CD14-positive monocyte (primary cell): ENCODE data around the gene GRXCR2. TPM values are rescaled to one million over a fixed set of nuclear protein-coding genes. Genes with fewer than 3 reads are reported as not detected.

Source experiments
- DNase-seq, 3 donors: peaks; one replicate each; pipeline ENCODE4 v3.0.0-alpha.2; 2011 to 2022
- H2AFZ ChIP-seq: 2 replicates; pipeline ENCODE4 v1.6.0; 2012; ENCODE audit warnings: mild to moderate bottlenecking, low read depth, low read length, inconsistent platforms; ENCODE audit not compliant: insufficient read depth, poor library complexity, severe bottlenecking
- H3K27ac ChIP-seq, 2 donors: 1 replicate in 1 of 2; 2 replicates in 1 of 2; pipeline ENCODE4 v1.5.1; 2012 to 2013; ENCODE audit warnings: low read length in 2 of 2, control low read depth in 1 of 2, inconsistent platforms in 1 of 2, low read depth in 1 of 2, mild to moderate bottlenecking in 1 of 2
- H3K27me3 ChIP-seq, 2 donors: one replicate each; pipeline versions ENCODE4 v1.6.0 to v1.6.1; 2011 to 2013; ENCODE audit warnings: low read length in 2 of 2; ENCODE audit not compliant: control insufficient read depth in 2 of 2, insufficient read depth in 2 of 2
- H3K36me3 ChIP-seq, 2 donors: replicated peaks in 1 of 2; 1 replicate in 1 of 2; 2 replicates in 1 of 2; pipeline versions ENCODE4 v1.5.1 to v1.6.1; 2012 to 2013; ENCODE audit warnings: low read length in 2 of 2, control low read depth in 1 of 2, inconsistent platforms in 1 of 2, mild to moderate bottlenecking in 1 of 2; ENCODE audit not compliant: insufficient read depth in 2 of 2, control insufficient read depth in 1 of 2
- H3K4me1 ChIP-seq, 2 donors: 1 replicate in 1 of 2; 2 replicates in 1 of 2; pipeline versions ENCODE4 v1.5.1 to v1.6.1; 2012 to 2013; ENCODE audit warnings: low read length in 2 of 2, control low read depth in 1 of 2, inconsistent platforms in 1 of 2, mild to moderate bottlenecking in 1 of 2, moderate library complexity in 1 of 2; ENCODE audit not compliant: insufficient read depth in 2 of 2, control insufficient read depth in 1 of 2
- H3K4me2 ChIP-seq: replicated peaks from 2 replicates; pipeline ENCODE3; 2012; ENCODE audit warnings: low read length, moderate library complexity, mild to moderate bottlenecking; ENCODE audit not compliant: poor library complexity, severe bottlenecking; ENCODE audit errors: extremely low read depth
- H3K4me3 ChIP-seq, 3 experiments: fragments of 200-600 bp in 1 of 3; sonication (generic) in 1 of 3; replicated peaks in 1 of 3; 1 replicate in 2 of 3; 2 replicates in 1 of 3; pipeline ENCODE4 v1.5.1; 2011 to 2013; ENCODE audit warnings: low read length in 3 of 3, mild to moderate bottlenecking in 3 of 3, control low read depth in 2 of 3, low read depth in 2 of 3, inconsistent platforms in 1 of 3, moderate library complexity in 1 of 3
- H3K79me2 ChIP-seq: 2 replicates; pipeline ENCODE4 v1.6.0; 2012; ENCODE audit warnings: mild to moderate bottlenecking, control low read depth, inconsistent platforms, low read length, moderate library complexity; ENCODE audit not compliant: insufficient read depth
- H3K9ac ChIP-seq: 2 replicates; pipeline ENCODE4 v1.6.0; 2017; ENCODE audit warnings: low read length, mild to moderate bottlenecking; ENCODE audit not compliant: insufficient read depth, poor library complexity, severe bottlenecking
- H3K9me3 ChIP-seq, 2 donors: replicated peaks in 1 of 2; 1 replicate in 1 of 2; 2 replicates in 1 of 2; pipeline versions ENCODE4 v1.5.1 to v1.6.1; 2012 to 2013; ENCODE audit warnings: low read length in 2 of 2, control low read depth in 1 of 2; ENCODE audit not compliant: control insufficient read depth in 1 of 2, insufficient read depth in 1 of 2
- H4K20me1 ChIP-seq: 2 replicates; pipeline ENCODE4 v1.6.0; 2012; ENCODE audit warnings: mild to moderate bottlenecking, low read length, control low read depth, moderate library complexity; ENCODE audit not compliant: insufficient read depth
- H3K27ac Mint-ChIP-seq, 7 donors: one replicate each; pipeline ENCODE4 v1.8.0; 2020; ENCODE audit warnings: mild to moderate bottlenecking in 7 of 7, mixed read lengths in 7 of 7, moderate library complexity in 6 of 7, inconsistent platforms in 2 of 7
- H3K27me3 Mint-ChIP-seq, 3 donors: one replicate each; pipeline ENCODE4 v1.8.0; 2021 to 2022; ENCODE audit warnings: low read depth in 3 of 3, mild to moderate bottlenecking in 3 of 3, mixed read lengths in 3 of 3, moderate library complexity in 3 of 3, inconsistent platforms in 1 of 3
- H3K36me3 Mint-ChIP-seq, 2 donors: one replicate each; pipeline ENCODE4 v1.8.0; 2020; ENCODE audit warnings: mixed read lengths in 2 of 2, inconsistent platforms in 1 of 2, mild to moderate bottlenecking in 1 of 2
- H3K4me1 Mint-ChIP-seq: one replicate; pipeline ENCODE4 v1.8.0; 2020; ENCODE audit warnings: mild to moderate bottlenecking, mixed read lengths
- H3K4me3 Mint-ChIP-seq, 2 donors: one replicate each; pipeline ENCODE4 v1.8.0; 2020; ENCODE audit warnings: mild to moderate bottlenecking in 2 of 2, mixed read lengths in 2 of 2, moderate library complexity in 1 of 2
- H3K9me3 Mint-ChIP-seq, 7 donors: one replicate each; pipeline ENCODE4 v1.8.0; 2020 to 2022; ENCODE audit warnings: mixed read lengths in 7 of 7, mild to moderate bottlenecking in 6 of 7, moderate library complexity in 6 of 7, inconsistent platforms in 2 of 7
- WGBS: methylation state at CpG from one replicate; pipeline ENCODE4 v1.1.5; 2013; ENCODE audit warnings: missing lambda C conversion rate; ENCODE audit not compliant: insufficient coverage; 5-methylcytosine and 5-hydroxymethylcytosine counted together
- intact Hi-C, 2 donors: fragments of 100-400 bp; cut with micrococcal nuclease; formaldehyde crosslinking; loops; one replicate each; pipeline versions ENCODE4 v1.15.0 to v1.15.1; 2023
- polyA plus RNA-seq, 3 donors: library from polyadenylated mRNA; depleted of rRNA in 1 of 3; unstranded in 2 of 3; stranded (reverse) in 1 of 3; fragments of 300-500 nt in 2 of 3; fragments of >200 nt in 1 of 3; fragmentation: Illumina TruSeq in 2 of 3; gene quantifications; 1 replicate in 2 of 3; 2 replicates in 1 of 3; pipeline ENCODE4 v1.2.3, GENCODE V29; 2012 to 2021
- TF ChIP-seq, protein P1 (sequence below): fragments of 200-600 bp; IDR thresholded peaks from one replicate; pipeline ENCODE4 v1.8.0; 2022; ENCODE audit warnings: antibody characterized with exemption, mild to moderate bottlenecking

The GRXCR2 gene
- polyA plus RNA-seq, 3 donors = not detected

- no peak for DNase-seq
- Histone ChIP-seq H3K9ac (no peak overlapping the region), H3K36me3 (no peaks in the 10 kb centered on the region), H3K4me1 (no peaks in the 10 kb centered on the region), H3K27me3 (no peaks in the 10 kb centered on the region), H3K4me2 (no peak overlapping the region), H3K4me3 (no peak overlapping the region), H4K20me1 (no peaks in the 10 kb centered on the region), H3K9me3 (no peaks in the 10 kb centered on the region), H2AFZ (no peak overlapping the region), H3K27ac (no peak overlapping the region), H3K79me2 (no peaks in the 10 kb centered on the region)
- Mint-ChIP-seq H3K27me3 (peaks cover 0 to 2% (median 0%) of the 10 kb centered on the region in 3 donors), H3K9me3 (peaks cover 0 to 2% (median 0%) of the 10 kb centered on the region in 7 donors), H3K4me3 (no peak overlapping the region), H3K36me3 (no peaks in the 10 kb centered on the region), H3K4me1 (peaks cover 2% of the 10 kb centered on the region), H3K27ac (no peak overlapping the region)
- 94% methylated on average over 5 of the region's 8 CpGs for WGBS
- intact Hi-C loops = no loop called here
- TF ChIP-seq, protein P1, sequence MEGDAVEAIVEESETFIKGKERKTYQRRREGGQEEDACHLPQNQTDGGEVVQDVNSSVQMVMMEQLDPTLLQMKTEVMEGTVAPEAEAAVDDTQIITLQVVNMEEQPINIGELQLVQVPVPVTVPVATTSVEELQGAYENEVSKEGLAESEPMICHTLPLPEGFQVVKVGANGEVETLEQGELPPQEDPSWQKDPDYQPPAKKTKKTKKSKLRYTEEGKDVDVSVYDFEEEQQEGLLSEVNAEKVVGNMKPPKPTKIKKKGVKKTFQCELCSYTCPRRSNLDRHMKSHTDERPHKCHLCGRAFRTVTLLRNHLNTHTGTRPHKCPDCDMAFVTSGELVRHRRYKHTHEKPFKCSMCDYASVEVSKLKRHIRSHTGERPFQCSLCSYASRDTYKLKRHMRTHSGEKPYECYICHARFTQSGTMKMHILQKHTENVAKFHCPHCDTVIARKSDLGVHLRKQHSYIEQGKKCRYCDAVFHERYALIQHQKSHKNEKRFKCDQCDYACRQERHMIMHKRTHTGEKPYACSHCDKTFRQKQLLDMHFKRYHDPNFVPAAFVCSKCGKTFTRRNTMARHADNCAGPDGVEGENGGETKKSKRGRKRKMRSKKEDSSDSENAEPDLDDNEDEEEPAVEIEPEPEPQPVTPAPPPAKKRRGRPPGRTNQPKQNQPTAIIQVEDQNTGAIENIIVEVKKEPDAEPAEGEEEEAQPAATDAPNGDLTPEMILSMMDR = no peak
These were observed 328 bp downstream of the GRXCR2 start for GRCh38 chr5:145872486-145872885.

- no peak overlapping the region for H3K4me3 Mint-ChIP-seq
- H3K27ac Mint-ChIP-seq = no peak overlapping the region
- no peak overlapping the region for H3K27ac ChIP-seq
- no peak for DNase-seq
- H3K4me2 ChIP-seq = no peak overlapping the region
- H3K4me1 ChIP-seq = no peaks in the 10 kb centered on the region
- H3K79me2 ChIP-seq = no peaks in the 10 kb centered on the region
- H4K20me1 ChIP-seq = no peaks in the 10 kb centered on the region
- intact Hi-C loops = no loop called here
- H3K27me3 Mint-ChIP-seq = peaks cover 0 to under 1% (median 0%) of the 10 kb centered on the region in 3 donors
- no peak overlapping the region for H2AFZ ChIP-seq
- H3K27me3 ChIP-seq = no peaks in the 10 kb centered on the region
- 79% methylated on average over 2 of the region's 4 CpGs for WGBS
- H3K9ac ChIP-seq = no peak overlapping the region
- no peak overlapping the region for H3K4me3 ChIP-seq
- H3K4me1 Mint-ChIP-seq = peaks cover 3% of the 10 kb centered on the region
- TF ChIP-seq, protein P1 = no peak
- no peaks in the 10 kb centered on the region for H3K9me3 ChIP-seq
- no peaks in the 10 kb centered on the region for H3K36me3 Mint-ChIP-seq
- no peaks in the 10 kb centered on the region for H3K36me3 ChIP-seq
- H3K9me3 Mint-ChIP-seq = peaks cover 0 to 4% (median 0%) of the 10 kb centered on the region in 7 donors
These were observed 3.1 kb downstream of the GRXCR2 start for GRCh38 chr5:145869753-145870152.
